ENCODE results near the gene MT1F.

- TF ChIP-seq YY1 (IDR thresholded peaks at IDR 0.05; ENCODE audit: insufficient read depth, insufficient read length) (no peak), ZNF274 (IDR thresholded peaks at IDR 0.05; ENCODE audit: low read depth, low read length) (no peak)
These were observed 25.8 kb downstream of the MT1F start for GRCh38 chr16:56683424-56684172.

All from NT2/D1 (cell line).